GM12801 (cell line): ENCODE results near the gene CLDN3.

Source experiments
- TF ChIP-seq, protein P1 (sequence below): IDR thresholded peaks from one replicate; pipeline ENCODE4 v1.5.1; 2011; ENCODE audit warnings: control low read depth; ENCODE audit not compliant: insufficient read length; ENCODE audit errors: extremely low read depth

Gene CLDN3

DNA sequence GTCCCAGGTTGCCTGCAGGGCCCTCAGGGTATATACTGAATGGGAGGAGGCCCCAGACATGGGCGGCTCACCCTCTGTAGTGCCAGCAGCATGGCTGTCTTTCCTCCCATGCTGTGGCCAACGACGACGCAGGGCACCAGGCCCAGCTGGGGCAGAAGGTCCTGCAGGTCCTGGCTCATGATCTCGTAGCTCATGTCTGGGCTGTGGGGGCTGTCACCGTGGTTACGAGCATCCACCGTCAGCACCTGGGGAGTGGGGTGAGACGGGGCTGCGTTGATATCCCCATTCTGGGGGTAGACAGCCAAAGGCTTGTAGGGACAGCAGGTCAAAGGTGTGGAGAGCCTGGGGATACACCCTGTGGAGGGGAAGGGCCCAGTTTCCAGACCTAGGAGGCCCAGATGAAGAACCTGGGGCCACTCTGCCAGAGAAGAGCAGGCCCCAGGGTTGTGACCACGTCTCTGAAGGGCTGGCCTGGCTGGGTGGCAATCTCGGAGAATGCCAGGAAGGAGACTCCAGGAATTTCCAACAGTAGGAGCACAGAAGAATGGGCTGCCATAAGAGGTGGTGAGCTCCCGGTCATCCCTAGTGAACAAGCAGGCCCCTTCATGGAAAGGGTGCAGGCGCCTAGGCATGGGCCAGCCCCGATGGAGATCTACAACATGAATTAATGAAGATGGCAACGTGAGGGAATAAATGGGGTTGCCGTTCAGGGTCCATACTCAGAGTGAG lies 32.4 kb downstream of the CLDN3 start:
- TF ChIP-seq, protein P1, sequence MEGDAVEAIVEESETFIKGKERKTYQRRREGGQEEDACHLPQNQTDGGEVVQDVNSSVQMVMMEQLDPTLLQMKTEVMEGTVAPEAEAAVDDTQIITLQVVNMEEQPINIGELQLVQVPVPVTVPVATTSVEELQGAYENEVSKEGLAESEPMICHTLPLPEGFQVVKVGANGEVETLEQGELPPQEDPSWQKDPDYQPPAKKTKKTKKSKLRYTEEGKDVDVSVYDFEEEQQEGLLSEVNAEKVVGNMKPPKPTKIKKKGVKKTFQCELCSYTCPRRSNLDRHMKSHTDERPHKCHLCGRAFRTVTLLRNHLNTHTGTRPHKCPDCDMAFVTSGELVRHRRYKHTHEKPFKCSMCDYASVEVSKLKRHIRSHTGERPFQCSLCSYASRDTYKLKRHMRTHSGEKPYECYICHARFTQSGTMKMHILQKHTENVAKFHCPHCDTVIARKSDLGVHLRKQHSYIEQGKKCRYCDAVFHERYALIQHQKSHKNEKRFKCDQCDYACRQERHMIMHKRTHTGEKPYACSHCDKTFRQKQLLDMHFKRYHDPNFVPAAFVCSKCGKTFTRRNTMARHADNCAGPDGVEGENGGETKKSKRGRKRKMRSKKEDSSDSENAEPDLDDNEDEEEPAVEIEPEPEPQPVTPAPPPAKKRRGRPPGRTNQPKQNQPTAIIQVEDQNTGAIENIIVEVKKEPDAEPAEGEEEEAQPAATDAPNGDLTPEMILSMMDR: no peak

DNA sequence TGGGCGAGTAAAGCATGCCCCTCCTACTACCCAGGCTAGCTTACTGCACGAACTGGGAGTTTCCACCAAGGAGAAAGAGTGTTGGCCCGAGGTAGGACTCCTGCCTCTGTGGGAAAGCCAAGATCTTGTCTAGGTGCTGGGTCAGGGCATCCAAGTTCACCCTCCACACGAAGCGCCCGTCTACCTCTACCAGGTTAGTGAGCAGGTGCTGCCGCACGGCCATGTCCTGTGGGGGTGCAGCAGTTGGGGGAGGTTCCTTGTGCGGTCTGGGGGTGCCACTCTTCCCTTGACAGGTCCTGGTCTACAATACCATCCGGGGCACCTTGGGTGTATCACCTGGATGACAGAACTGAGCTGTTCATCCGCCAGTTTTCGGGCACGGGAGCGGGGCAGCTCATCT lies 33.2 kb downstream of the CLDN3 start:
- TF ChIP-seq, protein P1: no peak

DNA sequence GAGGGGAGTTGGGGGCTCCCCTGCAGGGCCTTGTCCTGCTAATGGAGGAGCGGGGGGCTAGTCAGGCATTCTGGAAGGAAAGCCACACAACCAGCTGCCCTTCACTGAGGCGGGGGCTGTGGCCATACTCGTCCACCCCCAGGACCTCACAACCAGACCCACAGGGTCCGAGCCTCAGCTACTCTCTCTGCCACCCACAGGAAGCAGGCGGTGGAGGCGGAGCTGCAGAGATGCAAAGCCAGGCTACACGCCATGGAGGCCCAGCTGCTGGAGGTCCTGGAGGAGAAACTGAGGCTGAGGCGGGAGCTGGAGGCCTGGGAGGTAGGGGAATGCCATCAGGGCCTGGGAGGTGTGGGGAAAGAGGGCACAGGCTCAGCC lies 34.6 kb downstream of the CLDN3 start:
- TF ChIP-seq, protein P1: no peak

DNA sequence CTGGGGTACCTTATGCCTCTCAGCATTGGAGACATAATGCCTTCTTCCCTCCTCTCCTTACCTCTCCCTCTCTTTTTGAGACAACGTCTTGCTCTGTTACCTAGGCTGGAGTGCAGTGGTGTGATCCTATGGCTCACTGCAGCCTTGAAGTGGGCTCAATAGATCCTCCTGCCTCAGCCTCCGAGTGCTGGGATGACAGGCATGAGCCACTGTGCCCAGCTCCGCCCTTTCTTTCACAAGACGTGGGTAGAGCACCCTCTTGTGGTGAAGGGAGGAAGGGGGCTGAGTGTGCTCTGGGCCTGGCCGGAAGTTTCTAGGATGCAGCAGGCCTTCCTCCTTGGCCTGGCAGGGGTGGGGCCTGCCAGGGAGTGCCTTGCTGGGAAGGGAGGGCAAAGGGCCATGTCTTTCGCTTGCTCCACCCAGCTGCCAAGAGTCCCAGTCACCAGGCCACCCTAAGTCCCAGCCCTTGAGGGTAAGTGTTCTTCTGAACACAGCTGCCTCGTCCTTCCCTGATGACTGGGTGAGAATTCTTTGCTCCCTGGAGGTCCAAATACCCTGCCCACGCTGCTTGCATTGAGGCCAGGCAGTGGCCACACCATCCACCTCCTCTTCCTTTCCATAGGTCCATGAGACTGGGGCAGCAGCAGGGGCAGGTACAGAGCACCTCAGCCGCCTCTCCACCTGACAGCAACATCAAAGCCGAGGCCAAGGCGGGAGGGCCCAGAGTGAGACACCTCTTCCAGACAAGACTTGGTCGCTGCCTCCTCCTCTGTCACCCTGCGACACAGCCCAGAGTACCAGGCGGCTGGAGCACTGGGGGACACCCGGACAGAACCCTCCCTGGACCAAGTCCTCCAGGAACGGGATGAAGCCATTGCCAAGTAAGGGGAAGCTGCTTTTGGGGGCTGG lies 35.2 kb downstream of the CLDN3 start:
- TF ChIP-seq, protein P1: peak; percentile 79

DNA sequence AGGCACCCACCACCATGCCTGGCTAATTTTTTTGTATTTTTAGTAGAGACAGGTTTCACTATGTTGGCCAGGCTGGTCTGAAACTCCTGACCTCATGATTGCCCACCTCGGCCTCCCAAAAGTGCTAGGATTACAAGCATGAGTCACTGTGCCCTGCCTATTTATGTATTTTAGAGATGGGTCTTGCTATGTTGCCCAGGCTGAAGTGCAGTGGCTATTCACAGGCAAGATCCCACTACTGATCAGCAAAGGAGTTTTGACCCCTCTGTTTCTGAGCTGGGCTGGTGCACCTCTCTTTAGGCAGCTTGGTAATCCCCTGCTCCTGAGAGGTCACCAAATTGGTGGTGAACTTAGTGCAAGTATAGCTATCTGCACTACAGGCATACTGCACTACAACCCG lies 37.7 kb downstream of the CLDN3 start:
- TF ChIP-seq, protein P1: no peak

DNA sequence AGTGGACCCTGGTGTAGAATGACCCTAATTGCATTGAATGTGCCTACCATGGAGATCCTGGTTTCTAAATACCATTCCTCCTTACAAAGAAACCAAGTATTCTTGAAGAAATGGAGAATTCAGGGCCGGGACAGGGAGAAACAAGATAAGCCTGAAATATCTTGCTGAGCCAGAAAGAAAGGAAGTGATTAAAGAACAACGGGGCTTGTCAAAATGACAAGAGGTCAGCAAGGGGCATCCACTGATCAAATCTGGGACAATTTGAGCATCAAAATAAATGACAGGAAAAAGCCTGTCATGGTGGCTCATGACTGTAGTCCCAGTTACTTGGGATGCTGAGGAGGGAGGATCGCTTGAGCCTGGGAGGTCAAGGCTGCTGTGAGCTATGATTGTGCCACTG lies 39.6 kb downstream of the CLDN3 start:
- TF ChIP-seq, protein P1: no peak

DNA sequence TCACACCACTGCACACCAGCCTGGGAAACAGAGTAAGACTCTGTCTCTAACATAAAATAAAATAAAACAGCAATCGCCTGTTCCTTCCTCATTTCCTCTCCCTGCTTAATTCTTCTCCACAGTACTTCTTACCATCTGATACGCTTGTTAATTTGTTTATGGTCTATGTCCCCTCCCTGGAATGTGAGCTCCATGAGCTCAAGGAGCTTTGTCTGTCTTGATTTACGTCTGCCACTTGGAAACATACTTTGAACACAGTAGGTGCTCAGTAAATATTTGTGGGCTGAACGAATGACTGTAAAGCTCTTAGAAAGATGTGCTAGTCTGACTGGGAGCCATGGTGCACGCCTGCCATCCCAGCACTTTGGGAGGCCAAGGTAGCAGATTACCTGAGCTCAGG lies 41.5 kb downstream of the CLDN3 start:
- TF ChIP-seq, protein P1: no peak
